Progenitor cell of endocrine pancreas (in vitro differentiated cells): ENCODE results near the gene KIAA1549. TPM values are rescaled to one million over a fixed set of nuclear protein-coding genes. Genes with fewer than 3 reads are reported as not detected.
"Not testable (repeated sequence)": the region's sequence is repeated elsewhere in the genome, so short reads cannot be mapped to it uniquely, and the experiment has no call there.

Experiments used
- DNase-seq: peaks from one replicate; pipeline ENCODE4 v3.0.0; 2021; ENCODE audit warnings: low spot score; ENCODE audit not compliant: unreplicated experiment
- H3K27ac Mint-ChIP-seq: 2 replicates; pipeline ENCODE4 v1.8.0; 2021; ENCODE audit warnings: mild to moderate bottlenecking, moderate library complexity, mixed read lengths
- H3K27me3 Mint-ChIP-seq: 2 replicates; pipeline ENCODE4 v1.8.0; 2021; ENCODE audit warnings: mixed read lengths
- H3K36me3 Mint-ChIP-seq: 2 replicates; pipeline ENCODE4 v1.8.0; 2022; ENCODE audit warnings: mixed read lengths; ENCODE audit not compliant: insufficient read depth
- H3K4me1 Mint-ChIP-seq: 2 replicates; pipeline ENCODE4 v1.8.0; 2021; ENCODE audit warnings: low read depth, mixed read lengths
- H3K4me3 Mint-ChIP-seq: 2 replicates; pipeline ENCODE4 v1.8.0; 2021; ENCODE audit warnings: low read depth, mild to moderate bottlenecking, moderate library complexity, mixed read lengths
- H3K9me3 Mint-ChIP-seq: 2 replicates; pipeline ENCODE4 v1.8.0; 2021; ENCODE audit warnings: low read depth, mixed read lengths
- total RNA-seq: library from RNA; stranded (reverse); gene quantifications from 2 replicates; pipeline ENCODE4 v1.2.1, GENCODE V29; 2021
- TF ChIP-seq, protein P1 (sequence below): fragments of 200-600 bp; sonication (generic); IDR thresholded peaks from one replicate; pipeline ENCODE4 v1.5.0; 2021; ENCODE audit warnings: antibody characterized with exemption, mild to moderate bottlenecking; ENCODE audit not compliant: unreplicated experiment

The KIAA1549 gene
- total RNA-seq, 1 donor from 2014 or later = 45.8 TPM

DNA sequence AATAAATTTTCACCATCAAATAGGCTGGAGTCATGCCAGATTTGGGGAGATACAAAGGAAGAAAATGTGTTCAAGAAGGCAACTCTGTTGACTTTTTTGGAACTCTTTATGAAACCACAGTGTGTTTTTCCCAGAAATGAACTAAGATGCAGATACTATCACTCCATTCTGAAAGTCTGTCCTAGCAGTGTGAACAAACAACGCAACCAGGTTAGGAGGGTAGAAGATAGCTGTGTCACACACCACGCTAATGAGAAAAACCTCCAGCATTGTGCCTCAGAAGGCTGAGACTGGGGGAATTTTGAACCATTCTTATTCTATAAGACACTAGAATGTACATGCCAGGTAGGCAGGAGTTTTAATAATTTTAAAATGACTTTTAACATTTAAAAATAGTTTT lies 167.2 kb downstream of the KIAA1549 start:
- Mint-ChIP-seq H3K36me3 (no peaks in the 10 kb centered on the region), H3K4me3 (no peak overlapping the region), H3K9me3 (no peaks in the 10 kb centered on the region), H3K4me1 (no peaks in the 10 kb centered on the region), H3K27me3 (no peaks in the 10 kb centered on the region), H3K27ac (no peak overlapping the region)
- no peak for DNase-seq
- TF ChIP-seq, protein P1, sequence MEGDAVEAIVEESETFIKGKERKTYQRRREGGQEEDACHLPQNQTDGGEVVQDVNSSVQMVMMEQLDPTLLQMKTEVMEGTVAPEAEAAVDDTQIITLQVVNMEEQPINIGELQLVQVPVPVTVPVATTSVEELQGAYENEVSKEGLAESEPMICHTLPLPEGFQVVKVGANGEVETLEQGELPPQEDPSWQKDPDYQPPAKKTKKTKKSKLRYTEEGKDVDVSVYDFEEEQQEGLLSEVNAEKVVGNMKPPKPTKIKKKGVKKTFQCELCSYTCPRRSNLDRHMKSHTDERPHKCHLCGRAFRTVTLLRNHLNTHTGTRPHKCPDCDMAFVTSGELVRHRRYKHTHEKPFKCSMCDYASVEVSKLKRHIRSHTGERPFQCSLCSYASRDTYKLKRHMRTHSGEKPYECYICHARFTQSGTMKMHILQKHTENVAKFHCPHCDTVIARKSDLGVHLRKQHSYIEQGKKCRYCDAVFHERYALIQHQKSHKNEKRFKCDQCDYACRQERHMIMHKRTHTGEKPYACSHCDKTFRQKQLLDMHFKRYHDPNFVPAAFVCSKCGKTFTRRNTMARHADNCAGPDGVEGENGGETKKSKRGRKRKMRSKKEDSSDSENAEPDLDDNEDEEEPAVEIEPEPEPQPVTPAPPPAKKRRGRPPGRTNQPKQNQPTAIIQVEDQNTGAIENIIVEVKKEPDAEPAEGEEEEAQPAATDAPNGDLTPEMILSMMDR = no peak

DNA sequence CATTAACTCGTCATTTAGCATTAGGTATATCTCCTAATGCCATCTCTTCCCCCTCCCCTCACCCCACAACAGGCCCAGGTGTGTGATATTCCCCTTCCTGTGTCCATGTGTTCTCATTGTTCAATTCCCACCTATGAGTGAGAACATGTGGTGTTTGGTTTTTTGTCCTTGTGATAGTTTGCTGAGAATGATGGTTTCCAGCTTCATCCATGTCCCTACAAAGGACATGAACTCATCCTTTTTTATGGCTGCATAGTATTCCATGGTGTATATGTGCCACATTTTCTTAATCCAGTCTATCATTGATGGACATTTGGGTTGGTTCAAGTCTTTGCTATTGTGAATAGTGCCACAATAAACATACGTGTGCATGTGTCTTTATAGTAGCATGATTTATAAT lies 169.9 kb downstream of the KIAA1549 start:
- H3K27me3 Mint-ChIP-seq, DNase-seq, H3K36me3 Mint-ChIP-seq, H3K4me3 Mint-ChIP-seq, H3K4me1 Mint-ChIP-seq, H3K27ac Mint-ChIP-seq, H3K9me3 Mint-ChIP-seq: not testable (repeated sequence)

DNA sequence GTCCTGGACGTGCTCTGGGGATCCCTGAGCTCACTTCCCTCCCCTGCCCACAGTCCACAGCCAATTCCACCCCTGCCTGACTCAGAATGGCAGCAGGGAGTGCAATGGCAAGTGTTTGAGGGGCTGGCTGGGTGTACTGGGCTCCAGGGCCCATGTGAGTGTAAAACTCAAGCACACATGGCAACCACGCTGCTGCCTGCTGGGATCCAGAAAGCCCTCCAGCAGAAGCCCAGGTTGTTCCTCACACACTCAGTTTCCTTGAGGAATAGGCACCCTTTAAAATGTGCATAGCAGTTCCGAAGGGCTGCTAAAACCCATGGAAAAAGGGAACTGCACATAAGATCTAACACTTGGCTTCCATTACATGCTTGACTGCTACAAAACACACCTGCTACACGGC lies 171.8 kb downstream of the KIAA1549 start:
- no peaks in the 10 kb centered on the region for H3K9me3 Mint-ChIP-seq
- H3K27ac Mint-ChIP-seq = no peak overlapping the region
- no peak for DNase-seq
- no peaks in the 10 kb centered on the region for H3K27me3 Mint-ChIP-seq
- no peaks in the 10 kb centered on the region for H3K4me1 Mint-ChIP-seq
- H3K4me3 Mint-ChIP-seq = no peak overlapping the region
- H3K36me3 Mint-ChIP-seq = no peaks in the 10 kb centered on the region
- TF ChIP-seq, protein P1 = no peak

DNA sequence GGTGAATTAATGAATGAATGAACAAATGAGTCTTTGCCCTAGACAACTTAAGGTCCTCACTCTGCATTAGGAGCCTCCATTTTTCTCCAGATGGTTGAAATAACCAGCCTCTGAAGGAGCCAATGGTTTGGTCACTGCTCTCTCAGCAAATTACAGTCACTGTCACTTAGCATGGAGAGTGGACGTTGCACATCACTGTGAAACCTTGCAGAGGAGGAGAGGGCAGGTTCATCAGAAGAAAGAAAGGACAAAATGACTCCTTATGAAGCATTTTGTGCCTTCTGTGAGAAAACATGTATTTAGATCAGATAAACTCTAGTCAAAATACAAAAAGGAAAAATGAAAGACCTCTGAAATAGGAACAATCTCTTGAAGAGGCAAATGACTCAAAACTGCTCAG lies 176.6 kb downstream of the KIAA1549 start:
- Mint-ChIP-seq H3K36me3 (no peaks in the 10 kb centered on the region), H3K27me3 (no peaks in the 10 kb centered on the region), H3K9me3 (no peaks in the 10 kb centered on the region), H3K4me3 (no peak overlapping the region), H3K27ac (no peak overlapping the region), H3K4me1 (no peaks in the 10 kb centered on the region)
- DNase-seq = no peak
- TF ChIP-seq, protein P1 = no peak

DNA sequence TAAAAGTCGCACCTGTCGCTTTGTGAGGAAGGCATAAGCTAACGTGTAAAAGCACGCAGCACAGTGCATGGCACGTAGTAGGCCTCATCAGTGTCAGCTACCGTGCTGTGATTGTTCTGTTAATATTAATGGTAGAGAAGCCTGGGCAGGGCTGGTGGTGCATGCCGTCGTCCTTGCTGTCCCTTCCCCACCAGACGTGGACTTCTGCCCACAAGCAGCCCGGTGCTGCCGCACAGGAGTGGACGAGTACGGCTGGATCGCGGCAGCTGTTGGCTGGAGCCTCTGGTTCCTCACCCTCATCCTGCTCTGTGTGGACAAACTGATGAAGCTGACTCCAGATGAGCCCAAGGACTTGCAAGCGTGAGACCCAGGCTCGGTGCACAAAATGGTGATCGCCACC lies 178.5 kb downstream of the KIAA1549 start:
- Mint-ChIP-seq H3K4me1 (peaks cover 7% of the 10 kb centered on the region), H3K4me3 (no peak overlapping the region), H3K9me3 (no peaks in the 10 kb centered on the region), H3K27me3 (peaks cover 12% of the 10 kb centered on the region), H3K36me3 (no peaks in the 10 kb centered on the region), H3K27ac (no peak overlapping the region)
- DNase-seq = no peak
- TF ChIP-seq, protein P1 = no peak

DNA sequence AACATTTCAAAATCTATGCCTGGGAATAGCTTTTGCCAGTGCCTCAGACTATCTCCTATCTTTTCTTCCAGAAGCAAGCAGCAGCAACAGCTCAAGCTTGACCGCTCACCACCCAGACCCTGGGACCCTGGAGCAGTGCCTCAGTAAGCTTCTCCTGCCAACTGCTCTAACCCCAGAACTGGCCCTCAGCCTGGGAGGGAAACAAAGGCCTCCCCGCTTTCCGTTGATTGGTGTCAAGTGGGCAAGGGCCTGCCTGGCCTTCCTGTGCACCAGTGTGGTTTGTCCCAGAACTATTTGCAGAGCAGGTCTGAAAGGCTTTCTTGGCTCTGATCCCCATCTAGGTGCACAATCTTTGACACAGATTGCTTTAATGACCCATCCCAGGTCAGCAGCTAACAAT lies 179.9 kb downstream of the KIAA1549 start:
- peaks cover 7% of the 10 kb centered on the region for H3K4me1 Mint-ChIP-seq
- H3K27ac Mint-ChIP-seq = no peak overlapping the region
- no peak for DNase-seq
- H3K27me3 Mint-ChIP-seq = peaks cover 22% of the 10 kb centered on the region
- no peaks in the 10 kb centered on the region for H3K9me3 Mint-ChIP-seq
- H3K36me3 Mint-ChIP-seq = no peaks in the 10 kb centered on the region
- no peak overlapping the region for H3K4me3 Mint-ChIP-seq
- TF ChIP-seq, protein P1 = no peak
